Spleen (tissue), 11 donors: Measurements from ENCODE around the gene CNOT2. TPM values are rescaled to one million over a fixed set of nuclear protein-coding genes. Genes with fewer than 3 reads are reported as not detected.

Source experiments
- DNase-seq: peaks from one replicate; pipeline ENCODE4 v3.0.0-alpha.2; 2020
- H3K27ac ChIP-seq, 8 donors: fragments of 200-600 bp; sonication (generic) in 7 of 8; 1 replicate in 4 of 8; 2 replicates in 4 of 8; pipeline versions ENCODE4 v1.5.0 to v1.8.0; 2016 to 2021; ENCODE audit warnings: inconsistent platforms in 4 of 8, mild to moderate bottlenecking in 4 of 8, moderate library complexity in 1 of 8
- H3K27me3 ChIP-seq, 7 donors: fragments of 200-600 bp; sonication (generic) in 6 of 7; replicated peaks in 1 of 7; 1 replicate in 4 of 7; 2 replicates in 3 of 7; pipeline versions ENCODE4 v1.5.0 to v1.8.0; 2016 to 2021; ENCODE audit warnings: inconsistent platforms in 3 of 7, mild to moderate bottlenecking in 1 of 7
- H3K36me3 ChIP-seq, 6 donors: fragments of 200-600 bp; sonication (generic) in 5 of 6; 1 replicate in 4 of 6; 2 replicates in 2 of 6; pipeline versions ENCODE4 v1.5.0 to v1.8.0; 2016 to 2021; ENCODE audit warnings: inconsistent platforms in 2 of 6
- H3K4me1 ChIP-seq, 6 donors: fragments of 200-600 bp; sonication (generic) in 5 of 6; 1 replicate in 3 of 6; 2 replicates in 3 of 6; pipeline versions ENCODE4 v1.5.0 to v1.8.0; 2016 to 2021; ENCODE audit warnings: inconsistent platforms in 3 of 6
- H3K4me3 ChIP-seq, 8 donors: fragments of 200-600 bp; sonication (generic) in 7 of 8; 1 replicate in 4 of 8; 2 replicates in 4 of 8; pipeline versions ENCODE4 v1.5.0 to v1.8.0; 2016 to 2021; ENCODE audit warnings: inconsistent platforms in 4 of 8, mild to moderate bottlenecking in 4 of 8, moderate library complexity in 2 of 8
- H3K9me3 ChIP-seq, 8 donors: fragments of 200-600 bp; sonication (generic) in 7 of 8; 1 replicate in 4 of 8; 2 replicates in 4 of 8; pipeline versions ENCODE4 v1.5.0 to v1.8.0; 2016 to 2021; ENCODE audit warnings: inconsistent platforms in 4 of 8
- POLR2A ChIP-seq, 3 donors: fragments of 450-650 bp; IDR thresholded peaks; one replicate each; pipeline ENCODE4 v1.5.1; 2017; ENCODE audit warnings: antibody characterized with exemption in 3 of 3, mild to moderate bottlenecking in 1 of 3
- POLR2AphosphoS5 ChIP-seq, 3 donors: sonication (generic); formaldehyde crosslinking; IDR thresholded peaks; one replicate each; pipeline ENCODE4 v1.5.1; 2017; ENCODE audit warnings: antibody characterized with exemption in 3 of 3
- WGBS, 5 donors: extraction: QIAGEN DNeasy Blood & Tissue Kit in 3 of 5; methylation state at CpG; one replicate each; pipeline versions ENCODE4 v1.1.5 to v1.1.7; 2013 to 2018; 5-methylcytosine and 5-hydroxymethylcytosine counted together
- intact Hi-C: fragments of 100-400 bp; cut with DNase I; formaldehyde crosslinking; loops from one replicate; pipeline ENCODE4 v1.15.0; 2023; ENCODE audit warnings: low total_unique reads
- polyA plus RNA-seq, 3 donors: library from polyadenylated mRNA; stranded (reverse); fragments of 200-250 nt; gene quantifications; one replicate each; pipeline ENCODE4 v1.2.1, GENCODE V29; 2013
- total RNA-seq, 7 donors: library from RNA; depleted of rRNA in 3 of 7; stranded (reverse); fragments of >200 nt in 3 of 7; fragmentation: NEBNext Ultra II Directional in 4 of 7; extraction: Animal tissue kit (Norgen Biotek cat#: 25700) in 4 of 7; gene quantifications; one replicate each; pipeline versions ENCODE4 v1.1.0 to v1.2.1, GENCODE V29; 2016 to 2021
- TF ChIP-seq, protein P1 (sequence below), 11 experiments: fragments of 200-600 bp in 7 of 11; fragments of 450-650 bp in 4 of 11; sonication (generic) in 4 of 11; IDR thresholded peaks in 8 of 11; conservative IDR thresholded peaks in 3 of 11; 1 replicate in 7 of 11; 2 replicates in 4 of 11; pipeline versions ENCODE4 v1.4.0 to v1.8.0; 2016 to 2021; ENCODE audit warnings: antibody characterized with exemption in 11 of 11, inconsistent platforms in 4 of 11, mild to moderate bottlenecking in 1 of 11
- donor health status: healthy with polysubstance abuse.
- donor health status: DM: no; HTN: no; CAD: no; lungs with moderate emphysema.
- donor health status: DM: no; HTN: no; CAD: no.
- donor health status: Bipolar disorder and iron deficiency.
- donor health status: healthy.
- donor health status: DM: no; HTN: no; CAD: no.
- donor health status: DM: yes; HTN: yes; CAD: no.

CNOT2 gene
- total and polyA plus RNA-seq, 10 donors: 27.4 to 212 (median 97.7) TPM

DNA sequence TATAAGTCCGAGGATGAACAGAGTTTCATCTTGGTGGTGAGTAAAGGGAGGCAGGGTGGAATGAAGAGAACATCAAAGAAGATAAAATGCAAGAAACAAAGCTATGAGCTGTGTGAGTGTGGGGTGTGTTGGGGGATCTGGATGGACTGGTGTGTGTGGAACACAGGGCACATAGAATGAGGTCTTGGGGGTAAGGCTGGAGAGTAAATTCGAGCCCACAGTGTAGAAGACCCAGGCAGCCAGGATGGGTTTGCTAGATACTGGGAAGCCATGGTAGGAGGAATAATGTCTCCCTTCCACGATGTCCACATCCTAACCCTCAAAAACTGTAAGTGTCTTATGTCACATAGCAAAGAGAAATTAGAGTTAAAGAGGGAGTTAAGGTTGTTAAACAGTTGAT lies 129.6 kb downstream of the CNOT2 start:
- H3K9me3 ChIP-seq: no peaks in the 10 kb centered on the region
- H3K36me3 ChIP-seq: no peaks in the 10 kb centered on the region
- no peak overlapping the region for H3K27ac ChIP-seq
- DNase-seq: no peak
- peaks cover 0 to 3% (median 0%) of the 10 kb centered on the region in 7 donors for H3K27me3 ChIP-seq
- WGBS, 5 donors: 88 to 97% (median 91%) methylated on average over 3 of the region's 3 CpGs
- intact Hi-C loops: no loop called here
- H3K4me1 ChIP-seq: peaks cover 0 to 6% (median under 1%) of the 10 kb centered on the region in 6 donors
- no peak for TF ChIP-seq POLR2AphosphoS5 (IDR thresholded peaks at IDR 0.05)
- TF ChIP-seq, protein P1, sequence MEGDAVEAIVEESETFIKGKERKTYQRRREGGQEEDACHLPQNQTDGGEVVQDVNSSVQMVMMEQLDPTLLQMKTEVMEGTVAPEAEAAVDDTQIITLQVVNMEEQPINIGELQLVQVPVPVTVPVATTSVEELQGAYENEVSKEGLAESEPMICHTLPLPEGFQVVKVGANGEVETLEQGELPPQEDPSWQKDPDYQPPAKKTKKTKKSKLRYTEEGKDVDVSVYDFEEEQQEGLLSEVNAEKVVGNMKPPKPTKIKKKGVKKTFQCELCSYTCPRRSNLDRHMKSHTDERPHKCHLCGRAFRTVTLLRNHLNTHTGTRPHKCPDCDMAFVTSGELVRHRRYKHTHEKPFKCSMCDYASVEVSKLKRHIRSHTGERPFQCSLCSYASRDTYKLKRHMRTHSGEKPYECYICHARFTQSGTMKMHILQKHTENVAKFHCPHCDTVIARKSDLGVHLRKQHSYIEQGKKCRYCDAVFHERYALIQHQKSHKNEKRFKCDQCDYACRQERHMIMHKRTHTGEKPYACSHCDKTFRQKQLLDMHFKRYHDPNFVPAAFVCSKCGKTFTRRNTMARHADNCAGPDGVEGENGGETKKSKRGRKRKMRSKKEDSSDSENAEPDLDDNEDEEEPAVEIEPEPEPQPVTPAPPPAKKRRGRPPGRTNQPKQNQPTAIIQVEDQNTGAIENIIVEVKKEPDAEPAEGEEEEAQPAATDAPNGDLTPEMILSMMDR (IDR thresholded peaks at IDR 0.05 in 8 of 11, conservative IDR thresholded peaks at IDR 0.05 in 3 of 11): no peak
- TF ChIP-seq POLR2A (IDR thresholded peaks at IDR 0.05): no peak
- no peak overlapping the region for H3K4me3 ChIP-seq

- intact Hi-C loops: no loop called here
- no peak overlapping the region for H3K27ac ChIP-seq
- DNase-seq: no peak
- H3K4me1 ChIP-seq: no peaks in the 10 kb centered on the region
- whole genome bisulfite sequencing, 5 donors: 57 to 75% (median 63%) methylated on average over 1 of the region's 1 CpG
- no peak for TF ChIP-seq POLR2A (IDR thresholded peaks at IDR 0.05)
- no peak for TF ChIP-seq POLR2AphosphoS5 (IDR thresholded peaks at IDR 0.05)
- no peaks in the 10 kb centered on the region for H3K27me3 ChIP-seq
- no peak overlapping the region for H3K4me3 ChIP-seq
- no peaks in the 10 kb centered on the region for H3K36me3 ChIP-seq
- H3K9me3 ChIP-seq: peaks cover 0 to 11% (median 0%) of the 10 kb centered on the region in 8 donors
Measured at GRCh38 chr12:70379846-70380245, 136.6 kb downstream of the CNOT2 start.

- Histone ChIP-seq H3K27me3 (no peaks in the 10 kb centered on the region), H3K9me3 (peaks cover 0 to 10% (median 0%) of the 10 kb centered on the region in 8 donors), H3K4me3 (no peak overlapping the region), H3K36me3 (no peaks in the 10 kb centered on the region), H3K4me1 (no peaks in the 10 kb centered on the region), H3K27ac (no peak overlapping the region)
- TF ChIP-seq POLR2A (IDR thresholded peaks at IDR 0.05): no peak
- TF ChIP-seq, protein P1 (IDR thresholded peaks at IDR 0.05 in 8 of 11, conservative IDR thresholded peaks at IDR 0.05 in 3 of 11): no peak
- TF ChIP-seq POLR2AphosphoS5 (IDR thresholded peaks at IDR 0.05): no peak
- 87 to 96% (median 92%) methylated on average over 4 of the region's 4 CpGs for WGBS, 5 donors
- intact Hi-C loops: no loop called here
- no peak for DNase-seq
Measured at GRCh38 chr12:70383484-70383883, 140.3 kb downstream of the CNOT2 start.

DNA sequence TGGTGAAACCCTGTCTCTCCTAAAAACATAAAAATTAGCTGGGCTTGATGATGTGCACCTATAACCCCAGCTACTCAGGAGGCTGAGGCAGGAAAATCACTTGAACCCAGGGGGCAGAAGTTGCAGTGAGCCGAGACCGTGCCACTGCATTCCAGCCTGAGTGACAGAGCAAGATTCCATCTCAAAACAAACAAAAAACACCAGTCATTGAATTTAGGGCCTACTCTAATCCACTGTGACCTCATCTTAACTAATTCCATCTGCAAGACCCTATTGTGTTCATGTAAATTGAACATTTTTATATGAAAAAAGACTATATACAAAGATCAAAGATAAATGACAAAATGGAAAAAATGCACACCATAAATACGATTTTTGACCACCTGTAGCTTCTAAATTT lies 140.7 kb downstream of the CNOT2 start:
- TF ChIP-seq, protein P1 (IDR thresholded peaks at IDR 0.05 in 8 of 11, conservative IDR thresholded peaks at IDR 0.05 in 3 of 11): no peak
- TF ChIP-seq POLR2AphosphoS5 (IDR thresholded peaks at IDR 0.05) (no peak), POLR2A (IDR thresholded peaks at IDR 0.05) (no peak)
- intact Hi-C loops: no loop called here
- Histone ChIP-seq H3K9me3 (peaks cover 0 to 6% (median 0%) of the 10 kb centered on the region in 8 donors), H3K4me3 (no peak overlapping the region), H3K27ac (no peak overlapping the region), H3K4me1 (no peaks in the 10 kb centered on the region), H3K36me3 (no peaks in the 10 kb centered on the region), H3K27me3 (no peaks in the 10 kb centered on the region)
- 86 to 94% (median 91%) methylated on average over 3 of the region's 3 CpGs for WGBS, 5 donors
- no peak for DNase-seq

DNA sequence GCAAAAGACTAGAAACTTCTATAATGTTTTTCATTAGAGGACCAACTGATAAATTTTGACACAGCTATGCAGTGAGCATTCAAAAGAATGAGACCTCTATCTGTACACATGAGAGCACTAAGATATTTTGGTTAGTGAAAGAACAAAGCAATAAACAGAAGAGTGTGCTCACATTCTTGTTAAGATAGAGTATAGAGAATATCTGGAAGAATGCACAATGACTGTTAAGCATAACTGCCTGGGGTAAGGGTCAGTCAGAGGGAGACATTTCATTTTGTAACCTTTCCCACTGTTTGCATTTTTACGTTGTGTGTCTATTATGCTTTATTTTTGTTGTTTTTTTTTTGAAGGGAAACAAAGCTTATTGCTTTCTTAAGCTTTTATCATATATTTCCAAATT lies 143.5 kb downstream of the CNOT2 start:
- H3K27me3 ChIP-seq: no peaks in the 10 kb centered on the region
- H3K27ac ChIP-seq: no peak overlapping the region
- intact Hi-C loops: no loop called here
- DNase-seq: no peak
- no peak overlapping the region for H3K4me3 ChIP-seq
- WGBS, 5 donors: 88 to 98% (median 89%) methylated on average over 1 of the region's 1 CpG
- TF ChIP-seq, protein P1 (IDR thresholded peaks at IDR 0.05 in 8 of 11, conservative IDR thresholded peaks at IDR 0.05 in 3 of 11): no peak
- no peak for TF ChIP-seq POLR2A (IDR thresholded peaks at IDR 0.05)
- TF ChIP-seq POLR2AphosphoS5 (IDR thresholded peaks at IDR 0.05): no peak
- H3K9me3 ChIP-seq: peaks cover 0 to 18% (median 3%) of the 10 kb centered on the region in 8 donors
- H3K4me1 ChIP-seq: no peaks in the 10 kb centered on the region
- no peaks in the 10 kb centered on the region for H3K36me3 ChIP-seq
